DMS 273 (cell line): Measurements from ENCODE around the gene ZDHHC12.

ENCODE experiments used
- DNase-seq: peaks from one replicate; lab custom pipeline; 2025; ENCODE audit not compliant: unreplicated experiment; lab: John Stamatoyannopoulos, UW

ZDHHC12 gene, protein sequence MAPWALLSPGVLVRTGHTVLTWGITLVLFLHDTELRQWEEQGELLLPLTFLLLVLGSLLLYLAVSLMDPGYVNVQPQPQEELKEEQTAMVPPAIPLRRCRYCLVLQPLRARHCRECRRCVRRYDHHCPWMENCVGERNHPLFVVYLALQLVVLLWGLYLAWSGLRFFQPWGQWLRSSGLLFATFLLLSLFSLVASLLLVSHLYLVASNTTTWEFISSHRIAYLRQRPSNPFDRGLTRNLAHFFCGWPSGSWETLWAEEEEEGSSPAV

DNA sequence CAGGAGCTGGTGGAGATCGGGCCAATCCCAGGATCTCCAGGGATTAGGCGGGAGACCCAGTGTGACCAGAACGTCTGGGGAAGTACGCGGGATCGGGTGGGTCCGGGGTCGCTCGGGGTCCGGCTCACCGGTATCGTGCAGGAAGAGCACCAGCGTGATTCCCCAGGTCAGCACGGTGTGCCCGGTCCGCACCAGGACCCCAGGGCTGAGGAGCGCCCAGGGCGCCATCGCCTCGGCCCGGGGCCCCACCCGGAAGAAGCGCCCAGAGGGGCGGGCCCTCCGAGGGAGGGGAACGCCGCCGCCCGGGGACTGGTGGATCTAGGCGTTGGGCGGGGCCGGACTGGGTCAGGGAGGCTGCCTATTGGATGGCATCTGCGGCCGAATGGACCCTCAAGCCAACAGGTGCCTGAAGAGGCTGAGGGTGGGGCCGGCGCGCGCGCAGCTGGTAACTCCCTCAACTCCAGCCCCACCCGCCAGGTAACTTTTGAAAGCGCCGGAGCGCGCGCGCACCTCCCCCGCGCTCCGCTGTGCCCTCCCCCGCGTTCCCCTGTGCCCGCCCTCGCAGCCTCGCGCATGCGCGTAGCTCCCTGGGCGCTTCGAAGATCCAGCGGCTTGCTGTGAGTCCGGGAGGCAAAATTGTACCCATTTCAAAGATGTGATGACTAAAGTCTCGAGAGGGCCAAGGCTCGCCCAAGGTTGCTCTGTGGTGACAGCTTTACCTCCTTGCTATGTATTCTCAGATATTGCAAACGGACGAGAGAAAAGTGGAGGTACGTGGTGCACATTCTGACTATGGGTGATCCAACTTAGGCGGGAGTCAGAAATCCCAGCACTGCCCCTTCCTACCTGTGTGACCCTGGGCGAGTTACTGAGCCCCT is at the start of gene ZDHHC12:
TSS of gene ZDHHC12 (minus strand) at position 262 of the 878 bp plus-strand sequence. CDS start at position 228, 34 bp downstream.
- peak; percentile 99 for DNase-seq

DNA sequence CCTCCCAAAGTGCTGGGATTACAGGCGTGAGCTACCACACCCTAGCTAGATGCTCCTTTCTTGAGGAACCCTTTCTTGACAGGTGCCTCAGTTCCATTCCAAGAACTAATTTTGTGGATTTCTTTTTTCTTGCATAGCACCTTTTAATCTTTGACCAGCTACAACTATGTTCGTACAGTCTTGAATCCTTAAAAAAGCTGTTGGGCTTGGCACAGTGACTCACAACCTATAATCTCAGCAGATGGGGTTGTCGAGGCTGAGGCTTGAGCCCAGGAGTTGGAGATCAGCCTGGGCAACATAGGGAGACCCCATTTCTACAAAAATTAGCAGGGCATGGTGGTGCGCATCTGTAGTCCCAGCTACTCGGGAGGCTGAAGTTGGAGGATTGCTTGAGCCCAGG is 49.1 kb upstream of the ZDHHC12 start:
- DNase-seq: no peak

DNA sequence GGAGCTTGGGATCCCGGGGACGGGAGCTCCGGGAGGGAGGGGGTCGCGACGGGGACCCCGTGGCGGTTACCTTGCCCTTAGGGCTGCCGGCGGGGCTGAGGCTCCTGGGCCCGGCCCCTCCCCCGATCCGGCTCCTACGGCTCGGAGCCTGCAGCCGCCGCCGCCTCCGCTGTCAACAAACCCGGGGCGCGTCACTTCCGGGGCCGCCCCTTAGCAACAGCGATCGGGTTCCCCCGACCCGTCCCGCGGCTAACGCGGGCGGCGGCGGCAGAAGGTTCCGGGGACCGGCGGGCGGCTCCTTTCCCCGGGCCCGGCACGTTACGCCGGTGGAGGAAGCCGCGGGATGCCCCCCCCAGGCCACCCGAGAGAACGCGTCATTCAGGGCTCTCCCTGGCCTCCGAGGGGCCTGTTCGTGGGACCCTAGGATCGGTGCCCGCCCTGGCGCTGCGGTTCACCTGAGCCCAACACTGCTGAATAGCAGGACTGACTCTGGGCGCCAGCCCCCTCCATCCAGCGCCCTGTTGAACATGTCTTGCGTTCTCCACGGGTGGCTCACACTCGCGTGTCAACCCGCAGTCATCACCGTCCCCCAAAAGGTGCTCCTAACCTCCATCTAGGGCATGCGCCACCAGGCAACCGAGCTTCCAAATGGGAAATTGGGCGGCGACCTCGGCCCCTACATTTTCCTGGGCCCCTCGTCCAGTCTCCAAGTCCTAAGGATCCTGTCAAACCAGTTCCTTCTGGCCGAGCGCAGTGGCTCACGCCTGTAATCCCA is 48.0 kb upstream of the ZDHHC12 start, which contains the start of gene ZER1:
TSS of gene ZER1 (minus strand) at position 183 of the 775 bp plus-strand sequence. CDS start 16,362 bp downstream, outside the sequence.
- peak; percentile 96 for DNase-seq

DNA sequence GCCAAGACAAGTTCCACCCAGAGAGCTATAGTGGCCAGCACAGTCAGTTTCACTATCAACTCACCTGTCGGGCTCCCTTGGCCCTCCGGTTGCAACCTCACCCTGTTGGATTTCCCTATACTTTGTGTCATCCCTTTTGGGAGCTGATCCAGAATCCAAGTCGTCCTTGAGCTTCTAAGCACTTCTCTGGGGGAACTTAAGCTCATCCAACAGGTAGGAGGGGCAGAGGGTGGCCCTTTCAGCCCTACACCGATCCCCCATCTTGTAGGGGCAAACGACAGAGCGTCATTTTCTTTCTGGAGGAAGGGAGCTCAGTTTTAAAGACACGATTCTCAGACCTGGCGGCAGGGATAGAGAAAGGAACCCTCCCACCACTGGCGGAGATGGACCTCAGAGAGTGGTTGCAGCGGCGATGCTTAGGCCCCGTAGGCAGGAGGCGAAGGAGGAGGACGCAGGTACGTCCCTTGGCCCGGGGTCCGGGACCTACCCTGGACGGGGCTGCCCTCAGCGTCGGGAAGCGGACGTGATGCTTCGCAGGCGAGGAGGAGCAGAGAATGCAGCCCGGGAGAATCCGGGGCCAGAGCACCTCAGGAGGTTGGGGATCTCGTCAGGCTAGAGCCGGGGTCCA is 47.3 kb upstream of the ZDHHC12 start:
- DNase-seq: peak; percentile 66

DNA sequence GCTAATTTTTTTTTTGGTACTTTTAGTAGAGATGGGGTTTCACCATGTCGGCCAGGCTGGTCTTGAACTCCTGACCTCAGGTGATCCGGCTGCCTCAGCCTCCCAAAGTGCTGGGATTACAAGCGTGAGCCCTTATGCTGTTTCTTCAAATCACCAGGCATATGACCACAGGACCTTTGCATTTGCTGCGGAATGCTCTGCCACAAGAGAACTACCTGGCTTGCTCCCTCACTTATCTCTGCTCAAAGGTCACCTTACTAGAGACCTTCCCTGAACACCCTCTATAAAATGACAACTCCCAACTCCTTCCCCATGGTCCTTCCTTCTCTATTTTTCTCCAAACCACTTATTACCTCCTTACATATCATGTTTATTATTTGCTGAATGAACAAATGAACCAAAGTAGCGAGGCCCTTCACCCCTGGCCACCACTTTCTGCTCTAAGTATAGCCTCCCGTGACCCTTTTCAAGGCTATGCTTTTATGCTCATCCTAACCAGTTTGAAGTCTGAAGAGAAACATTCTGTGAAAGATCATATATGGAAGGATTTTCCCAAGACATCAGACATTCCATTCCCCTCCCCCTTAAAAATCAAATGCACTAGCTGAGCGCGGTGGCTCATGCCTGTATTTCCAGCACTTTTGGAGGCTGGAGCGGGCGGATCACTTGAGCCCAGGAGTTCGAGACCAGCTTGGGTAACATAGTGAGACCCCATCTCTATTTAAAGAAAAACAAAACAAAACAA is 46.5 kb upstream of the ZDHHC12 start:
- DNase-seq: no peak

DNA sequence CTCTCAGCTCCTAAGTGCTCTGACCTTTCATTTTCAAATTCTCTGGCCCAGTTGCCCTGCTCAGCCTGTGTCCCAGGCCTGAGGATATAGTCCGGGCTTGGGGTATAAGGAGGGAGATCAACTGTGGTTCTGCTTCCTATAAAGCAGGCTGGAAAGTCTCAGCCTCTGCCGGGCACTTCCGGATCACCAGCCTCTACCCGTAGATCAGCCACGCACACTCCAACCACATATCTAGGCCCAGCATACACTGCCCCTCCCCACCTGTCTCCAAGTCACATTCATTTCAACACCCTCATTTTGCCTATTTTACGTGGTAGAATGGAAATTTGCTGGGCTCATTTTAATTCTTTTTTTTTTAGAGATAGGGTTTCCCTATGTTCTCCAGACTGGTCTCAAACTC is 44.7 kb upstream of the ZDHHC12 start:
- no peak for DNase-seq

DNA sequence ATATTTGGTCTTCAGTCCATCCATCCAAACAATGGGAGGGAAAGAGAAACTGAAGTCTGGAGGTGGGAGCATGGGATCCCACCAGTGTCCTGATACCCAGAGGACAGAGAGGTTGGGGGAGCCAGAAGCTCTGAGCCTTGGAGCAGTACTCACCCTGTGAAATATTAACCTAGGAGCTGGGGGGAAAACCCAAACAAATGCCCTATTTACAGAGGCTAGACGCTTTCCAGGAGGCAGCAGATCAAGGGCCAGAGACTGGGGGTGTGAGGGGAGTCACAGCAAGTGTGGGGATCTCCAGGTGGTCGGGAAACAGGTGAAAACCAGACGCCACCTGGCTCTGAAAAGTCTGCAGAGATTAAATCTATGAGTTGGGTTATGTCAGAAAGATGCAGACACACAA is 41.6 kb upstream of the ZDHHC12 start:
- DNase-seq: no peak

DNA sequence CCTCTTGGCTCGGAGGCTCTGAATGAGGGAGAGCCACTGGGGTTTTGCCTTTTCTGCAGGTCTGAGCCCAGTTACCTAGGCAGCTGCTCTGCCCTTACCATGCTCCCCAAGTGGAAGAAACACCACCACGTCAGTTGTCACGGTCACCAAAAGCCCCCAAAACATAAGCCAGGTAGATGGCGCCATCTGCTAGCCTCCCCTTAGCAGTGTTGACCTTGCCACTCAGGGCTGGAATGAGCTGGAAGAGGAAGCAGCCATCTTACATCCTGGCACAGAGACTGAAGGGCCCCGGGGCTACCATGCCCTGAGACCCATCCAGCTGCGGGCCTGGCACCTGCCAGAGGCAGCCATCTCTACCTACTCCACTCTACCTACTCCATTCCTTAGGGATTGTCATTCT is 40.4 kb upstream of the ZDHHC12 start:
- DNase-seq: no peak

DNA sequence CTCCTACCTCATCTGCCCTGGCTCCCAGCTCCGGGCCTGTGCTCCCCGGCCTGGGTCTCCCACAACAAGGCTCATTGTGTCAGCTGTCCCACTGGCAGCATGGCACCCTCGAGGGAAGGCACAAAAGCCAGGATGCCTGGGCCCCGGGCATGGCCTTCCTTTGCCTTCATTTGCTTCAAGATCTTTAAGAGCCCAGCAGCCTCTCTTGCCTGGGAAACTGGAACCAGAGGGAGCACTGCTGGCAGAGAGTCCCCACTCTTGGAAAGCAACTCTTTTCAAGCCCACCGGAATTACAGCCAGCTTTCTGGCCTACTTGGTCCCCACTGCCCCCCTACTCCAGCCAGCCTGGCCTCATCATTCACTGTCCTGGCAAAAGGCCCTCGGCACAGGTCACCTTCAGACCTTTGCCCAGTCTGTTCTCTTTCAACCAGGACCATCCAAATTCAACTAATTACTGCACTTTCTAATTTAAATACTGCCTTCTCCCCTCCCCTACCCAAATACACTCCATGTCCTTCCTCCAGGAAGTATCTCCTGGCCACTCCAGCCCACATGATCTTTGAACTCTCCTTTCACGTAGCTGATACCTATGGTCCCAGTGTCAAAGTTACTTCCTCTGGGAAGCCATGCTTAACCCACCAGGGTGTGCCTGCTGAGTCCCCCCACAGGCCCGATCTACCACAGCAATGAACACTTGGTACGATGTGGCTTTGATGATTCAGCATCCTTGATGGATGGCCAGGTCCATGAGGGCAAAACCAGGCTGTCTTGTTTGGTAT is 38.9 kb upstream of the ZDHHC12 start:
- no peak for DNase-seq

DNA sequence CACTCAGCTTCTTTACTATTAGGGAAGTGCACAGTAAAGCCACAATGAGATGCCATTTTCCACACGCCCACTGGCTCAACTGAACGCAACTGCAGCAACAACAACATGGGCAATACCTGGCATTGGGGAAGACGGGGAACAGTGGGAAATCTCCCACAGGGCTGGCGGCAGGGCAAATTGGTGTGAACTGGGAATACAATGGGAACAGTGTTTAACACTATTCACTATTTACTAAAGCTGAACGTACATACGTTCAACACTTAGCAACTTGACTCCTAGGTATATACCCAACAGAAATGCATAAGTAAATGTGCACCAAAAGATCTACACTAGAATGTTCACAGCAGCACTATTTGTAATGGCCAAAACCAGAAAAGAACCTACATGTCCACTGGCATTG is 33.7 kb upstream of the ZDHHC12 start:
- DNase-seq: no peak

DNA sequence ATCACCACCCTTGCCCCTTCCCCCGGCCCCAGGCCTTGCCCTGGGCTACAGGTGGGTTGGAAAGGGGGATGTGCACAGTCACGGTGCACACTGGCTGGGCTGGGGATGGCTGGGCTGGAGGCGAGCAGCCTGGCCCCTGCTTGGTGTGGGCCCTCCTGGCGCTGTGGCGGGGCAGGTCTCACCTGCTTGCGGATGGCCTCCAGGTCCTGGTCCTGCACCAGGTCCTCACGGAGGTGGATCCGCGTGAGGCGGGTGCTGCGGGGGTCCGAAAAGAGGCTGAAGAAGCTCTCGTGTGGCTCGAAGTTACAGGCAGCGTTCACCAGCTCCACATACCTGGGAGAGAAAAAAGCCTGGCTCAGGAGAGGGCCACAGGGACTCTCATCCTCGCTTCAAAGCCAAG is 29.7 kb upstream of the ZDHHC12 start:
- DNase-seq: no peak

DNA sequence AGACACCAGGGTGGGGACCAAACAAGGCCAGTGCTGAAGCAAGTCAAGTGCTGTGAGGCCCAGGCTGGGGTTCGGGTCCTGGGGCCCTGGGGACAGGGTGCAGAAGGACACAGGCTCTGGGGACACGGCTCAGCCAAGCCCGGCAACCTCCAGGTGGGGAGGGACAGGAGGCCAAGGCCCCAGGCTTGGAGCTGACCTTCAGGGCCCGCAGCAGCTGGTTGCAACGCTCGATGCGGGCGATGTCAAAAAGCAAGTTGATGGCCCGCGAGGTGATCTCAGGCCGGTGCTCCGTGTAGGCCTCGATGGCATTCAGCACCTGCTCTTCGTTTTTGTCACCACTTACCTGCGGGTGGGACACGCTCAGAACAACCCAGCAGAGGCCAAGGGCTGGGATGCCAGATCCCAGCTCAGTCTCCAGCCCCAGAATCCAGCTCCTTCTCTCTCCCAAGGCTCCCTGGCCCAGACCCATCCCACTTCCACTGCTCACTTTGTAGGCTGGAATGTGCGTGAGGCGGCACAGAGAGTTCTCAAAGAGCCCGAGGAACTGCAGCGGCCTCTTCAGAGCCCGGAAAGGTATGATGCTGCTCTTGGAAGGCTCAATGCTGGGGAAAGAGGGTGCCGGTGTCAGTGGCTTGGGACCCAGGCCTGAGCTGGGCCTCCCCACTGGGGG is 27.1 kb upstream of the ZDHHC12 start:
- DNase-seq: no peak

DNA sequence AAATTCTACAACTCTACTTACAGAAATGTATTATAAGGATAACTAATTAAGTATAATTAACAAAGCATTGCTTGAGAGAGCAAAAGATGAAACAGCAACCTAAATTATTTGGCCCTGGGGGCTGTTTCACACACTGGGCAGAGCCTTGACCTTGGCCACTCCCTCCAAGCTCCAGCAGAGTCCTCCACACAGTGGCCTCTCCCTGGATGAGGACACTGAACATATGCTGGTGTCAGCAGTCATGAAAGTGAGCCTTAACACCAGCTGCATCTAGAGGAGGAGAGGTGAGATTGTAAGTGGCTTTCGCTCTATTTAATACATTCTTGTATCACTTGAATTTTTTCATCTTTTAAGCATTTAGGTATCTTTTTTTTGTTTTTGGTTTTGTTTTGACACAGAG is 23.3 kb upstream of the ZDHHC12 start:
- DNase-seq: no peak

DNA sequence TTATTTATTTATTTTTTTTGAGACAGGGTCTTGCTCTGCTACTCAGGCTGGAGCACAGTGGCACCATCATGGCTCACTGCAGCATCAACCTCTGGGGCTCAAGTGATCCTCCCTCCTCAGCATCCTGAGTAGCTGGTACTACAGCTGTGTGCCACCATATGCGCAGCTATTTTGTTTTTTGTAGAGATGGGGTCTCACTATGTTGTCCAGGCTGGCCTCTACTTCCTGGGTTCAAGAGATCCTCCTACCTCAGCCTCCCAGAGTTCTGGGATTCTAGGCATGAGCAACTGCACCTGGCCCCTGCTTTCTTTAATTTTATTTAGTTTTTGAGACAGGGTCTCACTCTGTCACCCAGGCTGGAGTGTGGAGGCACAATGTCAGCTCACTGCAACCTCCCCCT is 19.5 kb upstream of the ZDHHC12 start:
- no peak for DNase-seq

DNA sequence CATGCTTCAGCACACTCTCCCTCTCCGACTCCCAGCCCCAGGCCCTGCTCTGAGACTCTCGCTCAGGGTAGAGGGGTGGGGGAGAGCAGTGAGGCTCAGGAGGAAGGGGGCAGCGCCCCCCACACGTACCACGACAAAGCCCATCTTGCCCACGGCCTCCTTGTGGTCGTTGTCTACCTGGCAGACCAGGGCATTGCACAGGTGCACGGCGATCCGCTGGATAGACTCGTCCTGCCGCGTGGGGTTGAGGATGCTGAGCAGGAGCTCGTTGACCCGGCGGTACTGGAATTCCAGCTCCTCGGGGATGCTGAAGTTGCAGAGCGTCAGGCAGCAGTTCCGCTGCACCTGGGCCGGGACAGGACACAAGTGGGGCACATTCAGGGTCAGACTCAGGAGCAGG is 18.5 kb upstream of the ZDHHC12 start:
- DNase-seq: no peak

DNA sequence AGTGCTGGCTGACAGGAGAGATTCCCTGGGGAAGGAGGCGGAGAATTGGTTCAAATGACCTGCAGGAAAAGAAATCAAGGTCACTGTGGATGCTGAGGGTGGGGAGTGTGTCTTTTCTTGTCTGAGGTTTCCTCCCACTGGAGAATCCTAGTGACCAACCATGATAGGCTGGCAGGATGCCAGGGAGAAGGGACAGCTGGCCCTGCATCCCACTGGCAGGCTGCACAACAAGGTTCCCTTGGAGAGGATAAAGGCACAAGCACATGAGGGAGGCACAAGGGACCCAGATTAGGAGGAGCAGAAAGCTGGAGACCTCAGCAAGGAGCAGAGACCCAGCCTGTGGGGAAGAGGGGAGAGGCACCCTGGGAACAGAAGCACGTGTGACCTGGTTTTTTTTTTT is 11.4 kb upstream of the ZDHHC12 start:
- peak; percentile 44 for DNase-seq

DNA sequence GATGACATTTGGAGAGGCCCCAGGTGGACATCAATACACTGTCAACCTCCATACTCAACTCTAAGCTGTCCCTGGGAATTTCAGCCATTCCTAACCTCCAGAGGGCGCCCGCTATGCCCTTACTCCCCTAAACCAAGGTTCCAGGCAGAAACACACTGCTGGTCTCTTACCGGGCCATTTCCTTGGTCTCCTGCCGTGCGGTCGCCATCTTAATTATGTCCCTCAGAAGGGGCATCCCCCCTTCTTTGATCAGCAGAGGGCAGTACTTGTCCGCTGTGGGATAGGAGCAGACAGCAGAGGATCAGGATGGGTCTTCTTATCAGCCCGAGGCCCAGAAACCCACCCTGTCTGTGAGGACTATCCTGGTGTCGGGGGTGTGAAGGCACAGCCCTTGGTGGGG is 9.3 kb upstream of the ZDHHC12 start:
- DNase-seq: peak; percentile 95

DNA sequence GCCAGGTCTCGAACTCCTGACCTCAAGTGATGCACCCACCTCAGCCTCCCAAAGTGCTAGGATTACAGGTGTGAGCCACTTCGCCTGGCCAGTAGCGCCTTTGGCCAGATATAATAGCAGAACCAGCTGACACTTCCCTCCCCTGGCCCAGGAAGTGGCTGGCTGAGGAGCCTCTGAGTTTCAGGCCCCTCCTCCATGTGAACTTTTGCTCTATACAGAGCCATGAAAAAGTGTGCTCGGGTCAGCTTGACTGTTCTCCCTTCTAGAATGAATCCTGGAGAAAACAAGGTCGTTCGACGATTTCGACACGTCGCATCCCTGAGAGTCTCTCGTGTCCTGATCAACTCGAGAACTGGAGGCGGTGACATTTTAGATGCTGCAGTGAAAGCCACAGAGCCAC is 8.6 kb upstream of the ZDHHC12 start:
- DNase-seq: no peak

DNA sequence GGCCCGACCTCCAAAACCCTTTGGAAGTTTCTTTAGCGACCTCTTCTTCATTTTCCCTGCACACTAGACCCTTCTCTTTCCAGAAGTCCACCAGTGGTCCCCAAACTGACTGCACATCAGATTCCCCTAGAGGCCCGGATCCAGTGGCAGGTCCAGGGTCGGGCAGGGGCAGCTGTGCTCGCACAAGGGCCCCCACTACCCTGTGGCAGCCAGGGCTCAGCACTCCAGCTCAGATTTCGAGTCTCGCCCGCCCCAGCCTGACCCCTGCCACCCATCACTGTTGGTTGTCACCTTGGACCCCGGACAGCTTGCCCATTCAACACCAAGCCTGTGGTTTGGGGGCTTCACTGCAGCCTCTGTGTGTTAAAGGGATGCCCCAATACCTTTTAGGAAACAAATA is 7.8 kb upstream of the ZDHHC12 start:
- DNase-seq: no peak
